Retina (tissue), 1 donor: Measurements from ENCODE around the gene PHTF1.

ENCODE experiments used
- DNase-seq: peaks from one replicate; pipeline ENCODE4 v3.0.0-alpha.2; 2016

Gene PHTF1

GRCh38 chr1:113663165-113663951 is 95.9 kb downstream of the PHTF1 start:
- DNase-seq: no peak

GRCh38 chr1:113662101-113662500 is 97.2 kb downstream of the PHTF1 start:
- no peak for DNase-seq

GRCh38 chr1:113660088-113660487 is 99.2 kb downstream of the PHTF1 start:
- peak; percentile 63 for DNase-seq

GRCh38 chr1:113659556-113659955 is 99.7 kb downstream of the PHTF1 start:
- peak; percentile 76 for DNase-seq

- peak; percentile 75 for DNase-seq
Observed at GRCh38 chr1:113659035-113659434, 100.3 kb downstream of the PHTF1 start.

- no peak for DNase-seq
Observed at GRCh38 chr1:113657556-113658063, 101.7 kb downstream of the PHTF1 start.

- no peak for DNase-seq
Observed at GRCh38 chr1:113657126-113657525, 102.2 kb downstream of the PHTF1 start.

GRCh38 chr1:113654883-113655282 is 104.4 kb downstream of the PHTF1 start:
- DNase-seq: peak; percentile 54

- no peak for DNase-seq
Observed at GRCh38 chr1:113653741-113654140, 105.5 kb downstream of the PHTF1 start.

- DNase-seq: no peak
Observed at GRCh38 chr1:113652771-113653170, 106.5 kb downstream of the PHTF1 start.

- DNase-seq: no peak
Observed at GRCh38 chr1:113648478-113648877, 110.8 kb downstream of the PHTF1 start.

GRCh38 chr1:113647164-113647563 is 112.1 kb downstream of the PHTF1 start:
- DNase-seq: no peak
